KMS-11 (cell line): ENCODE measurements around the gene C11orf68.

Experiments
- H2AFZ ChIP-seq: fragments of 200-600 bp; sonication (generic); 2 replicates; pipeline ENCODE4 v1.6.1; 2016; ENCODE audit warnings: antibody characterized with exemption, mixed run types, low read depth
- H3K27ac ChIP-seq: fragments of 200-600 bp; sonication (generic); 2 replicates; pipeline ENCODE4 v1.6.1; 2016; ENCODE audit warnings: mild to moderate bottlenecking, mixed run types
- H3K27me3 ChIP-seq: fragments of 200-600 bp; sonication (generic); 2 replicates; pipeline ENCODE4 v1.6.1; 2017; ENCODE audit warnings: mild to moderate bottlenecking, low read depth, mixed run types, moderate library complexity; ENCODE audit not compliant: insufficient read depth
- H3K36me3 ChIP-seq: fragments of 200-600 bp; sonication (generic); 2 replicates; pipeline ENCODE4 v1.6.1; 2017; ENCODE audit warnings: mild to moderate bottlenecking, mixed run types; ENCODE audit not compliant: insufficient read depth
- H3K4me1 ChIP-seq: fragments of 200-600 bp; sonication (generic); 2 replicates; pipeline ENCODE4 v1.6.1; 2016; ENCODE audit warnings: mild to moderate bottlenecking, low read depth, mixed run types; ENCODE audit not compliant: poor library complexity, severe bottlenecking
- H3K4me2 ChIP-seq: fragments of 200-600 bp; sonication (generic); 2 replicates; pipeline ENCODE4 v1.7.0; 2016; ENCODE audit warnings: mild to moderate bottlenecking, mixed run types
- H3K4me3 ChIP-seq: fragments of 200-600 bp; sonication (generic); IDR thresholded peaks from 2 replicates; pipeline ENCODE4 v1.6.1; 2017; ENCODE audit warnings: low read depth, low read length, mixed read lengths; ENCODE audit not compliant: insufficient read depth
- H3K79me2 ChIP-seq: fragments of 200-600 bp; sonication (generic); 2 replicates; pipeline ENCODE4 v1.6.1; 2016; ENCODE audit warnings: low read depth, mixed run types; ENCODE audit not compliant: insufficient read depth
- H3K9ac ChIP-seq: fragments of 200-600 bp; sonication (generic); 2 replicates; pipeline ENCODE4 v1.6.1; 2016; ENCODE audit warnings: mild to moderate bottlenecking, mixed run types
- H4K20me1 ChIP-seq: fragments of 200-600 bp; sonication (generic); 2 replicates; pipeline ENCODE4 v1.6.1; 2016; ENCODE audit warnings: mild to moderate bottlenecking, mixed run types; ENCODE audit not compliant: insufficient read depth
- CTCF ChIP-seq: fragments of 200-600 bp; sonication (generic); conservative IDR thresholded peaks from 2 replicates; pipeline ENCODE4 v1.6.1; 2017; ENCODE audit warnings: low read depth, mild to moderate bottlenecking, antibody characterized with exemption, low read length, moderate library complexity, mixed read lengths

The C11orf68 gene

GRCh38 chr11:65880844-65881421 is 37.9 kb downstream of the C11orf68 start:
- no peaks in the 10 kb centered on the region for H4K20me1 ChIP-seq
- no peak overlapping the region for H3K9ac ChIP-seq
- H3K4me2 ChIP-seq: no peak overlapping the region
- no peak overlapping the region for H3K4me3 ChIP-seq
- H3K4me1 ChIP-seq: peaks cover 12% of the 10 kb centered on the region
- no peak overlapping the region for H3K27ac ChIP-seq
- H3K36me3 ChIP-seq: no peaks in the 10 kb centered on the region
- H3K27me3 ChIP-seq: no peaks in the 10 kb centered on the region
- no peak overlapping the region for H2AFZ ChIP-seq
- no peaks in the 10 kb centered on the region for H3K79me2 ChIP-seq
- no peak for TF ChIP-seq CTCF

GRCh38 chr11:65880027-65880426 is 38.8 kb downstream of the C11orf68 start:
- H4K20me1 ChIP-seq: no peaks in the 10 kb centered on the region
- no peak overlapping the region for H2AFZ ChIP-seq
- H3K4me1 ChIP-seq: peaks cover 9% of the 10 kb centered on the region
- no peak for TF ChIP-seq CTCF
- no peak overlapping the region for H3K9ac ChIP-seq
- H3K27ac ChIP-seq: no peak overlapping the region
- no peak overlapping the region for H3K4me3 ChIP-seq
- H3K79me2 ChIP-seq: no peaks in the 10 kb centered on the region
- H3K4me2 ChIP-seq: no peak overlapping the region
- H3K36me3 ChIP-seq: no peaks in the 10 kb centered on the region
- H3K27me3 ChIP-seq: no peaks in the 10 kb centered on the region

GRCh38 chr11:65879617-65880016 is 39.2 kb downstream of the C11orf68 start, which contains the start of gene CTSW:
Gene CTSW, plus strand, starts transcription at chr11:65879837. Its CDS starts 18 bp downstream, at chr11:65879855.
- Histone ChIP-seq H3K27ac (no peak within 1 kb of the TSS), H3K4me3 (no peak within 1 kb of the TSS), H3K9ac (no peak within 1 kb of the TSS), H3K4me1 (peaks cover 5% of the 10 kb centered on the region), H3K36me3 (no peaks in the 10 kb centered on the region), H3K4me2 (no peak within 1 kb of the TSS), H3K79me2 (no peaks in the 10 kb centered on the region), H4K20me1 (no peaks in the 10 kb centered on the region), H3K27me3 (no peaks in the 10 kb centered on the region), H2AFZ (no peak within 1 kb of the TSS)
- TF ChIP-seq CTCF: no peak

GRCh38 chr11:65873318-65874156 is 45.3 kb downstream of the C11orf68 start:
- no peaks in the 10 kb centered on the region for H3K79me2 ChIP-seq
- TF ChIP-seq CTCF: no peak
- H3K27ac ChIP-seq: no peak overlapping the region; the same call in 1 of the 2 replicates
- H4K20me1 ChIP-seq: no peaks in the 10 kb centered on the region
- H3K4me3 ChIP-seq: no peak overlapping the region
- H3K9ac ChIP-seq: peak overlapping the region; percentile 47; the same call in 1 of the 2 replicates
- peaks cover 13% of the 10 kb centered on the region for H3K4me1 ChIP-seq
- peak overlapping the region; percentile 91 for H2AFZ ChIP-seq
- H3K27me3 ChIP-seq: no peaks in the 10 kb centered on the region
- H3K4me2 ChIP-seq: peak overlapping the region; percentile 95
- H3K36me3 ChIP-seq: no peaks in the 10 kb centered on the region
